IMR-90 (cell line): Measurements from ENCODE around the gene TNRC18.

Source experiments
- BHLHE40 ChIP-seq: fragments of 150-350 bp; IDR thresholded peaks from 2 replicates; pipeline ENCODE4 v1.6.1; 2016; ENCODE audit warnings: mild to moderate bottlenecking, low read depth, low read length
- CEBPB ChIP-seq: IDR thresholded peaks from 2 replicates; pipeline ENCODE4 v1.6.1; 2012; ENCODE audit warnings: low read depth, low read length, improper control_type of control experiment
- CHD1 ChIP-seq: IDR thresholded peaks from 2 replicates; pipeline ENCODE4 v1.6.1; 2012; ENCODE audit warnings: low read depth, low read length, improper control_type of control experiment
- CTCF ChIP-seq: conservative IDR thresholded peaks from 2 replicates; pipeline ENCODE4 v1.5.1; 2012; ENCODE audit warnings: mild to moderate bottlenecking, low read depth, low read length, improper control_type of control experiment
- ELK1 ChIP-seq: fragments of 150-350 bp; IDR thresholded peaks from 2 replicates; pipeline ENCODE4 v1.6.1; 2016; ENCODE audit warnings: low read depth, mild to moderate bottlenecking, low read length, moderate library complexity, borderline replicate concordance
- FOS ChIP-seq: fragments of 150-350 bp; IDR thresholded peaks from 2 replicates; pipeline ENCODE4 v1.6.1; 2016; ENCODE audit warnings: low read depth, low read length
- MAFK ChIP-seq: IDR thresholded peaks from 2 replicates; pipeline ENCODE4 v1.6.1; 2012; ENCODE audit warnings: low read depth, low read length, improper control_type of control experiment
- MXI1 ChIP-seq: IDR thresholded peaks from 2 replicates; pipeline ENCODE4 v1.6.1; 2012; ENCODE audit warnings: low read depth, mild to moderate bottlenecking, low read length, moderate library complexity, borderline replicate concordance
- NFE2L2 ChIP-seq: fragments of 150-350 bp; IDR thresholded peaks from 2 replicates; pipeline ENCODE4 v1.6.1; 2016; ENCODE audit warnings: low read depth, mild to moderate bottlenecking, low read length
- POLR2A ChIP-seq: IDR thresholded peaks from 2 replicates; pipeline ENCODE4 v1.6.1; 2012; ENCODE audit warnings: mild to moderate bottlenecking, low read depth, low read length
- RAD21 ChIP-seq: IDR thresholded peaks from 2 replicates; pipeline ENCODE4 v1.6.1; 2012; ENCODE audit warnings: low read length, improper control_type of control experiment
- RCOR1 ChIP-seq: IDR thresholded peaks from 2 replicates; pipeline ENCODE4 v1.6.1; 2012; ENCODE audit warnings: mild to moderate bottlenecking, low read length, improper control_type of control experiment; ENCODE audit not compliant: insufficient replicate concordance
- SMC3 ChIP-seq: fragments of 150-350 bp; IDR thresholded peaks from 2 replicates; pipeline ENCODE4 v1.6.1; 2016; ENCODE audit warnings: low read depth, mild to moderate bottlenecking, antibody characterized with exemption, low read length, moderate library complexity
- TF ChIP-seq, protein P1 (sequence below): fragments of 150-350 bp; IDR thresholded peaks from 2 replicates; pipeline ENCODE4 v1.6.1; 2017; ENCODE audit warnings: mild to moderate bottlenecking, antibody characterized with exemption, low read length, low read depth

DNA sequence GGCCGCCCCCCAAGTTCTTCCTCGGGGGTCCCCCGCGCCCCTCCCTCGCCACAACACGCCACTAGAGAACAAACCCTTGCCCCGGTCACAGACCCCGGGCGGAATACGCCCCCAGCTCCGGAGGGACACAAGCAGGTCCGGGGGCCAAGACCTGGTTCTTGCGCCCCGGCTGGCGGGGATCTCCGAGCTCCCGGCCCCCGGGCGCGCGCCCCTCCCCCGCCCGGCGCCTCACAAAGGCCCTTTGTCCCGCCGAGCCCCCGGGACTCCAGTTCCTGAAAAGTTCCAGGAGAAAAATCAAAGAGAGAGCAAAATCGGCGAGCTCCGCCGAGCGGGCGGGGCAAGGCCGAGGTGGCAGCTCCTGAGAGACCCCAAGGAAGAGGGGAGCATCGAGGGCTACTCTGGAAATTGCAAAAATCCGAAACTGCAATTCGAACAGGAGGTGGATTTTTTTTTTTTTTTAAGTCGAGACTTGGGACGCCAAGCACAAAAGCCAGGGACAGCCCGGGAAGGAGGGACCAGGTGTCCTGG is 4.0 kb downstream of the TNRC18 start:
- TF ChIP-seq POLR2A: no peak
- TF ChIP-seq CTCF: no peak
- no peak for TF ChIP-seq MXI1
- no peak for TF ChIP-seq FOS
- TF ChIP-seq ELK1: no peak
- TF ChIP-seq BHLHE40: no peak
- no peak for TF ChIP-seq SMC3
- no peak for TF ChIP-seq CHD1
- no peak for TF ChIP-seq RCOR1
- TF ChIP-seq, protein P1, sequence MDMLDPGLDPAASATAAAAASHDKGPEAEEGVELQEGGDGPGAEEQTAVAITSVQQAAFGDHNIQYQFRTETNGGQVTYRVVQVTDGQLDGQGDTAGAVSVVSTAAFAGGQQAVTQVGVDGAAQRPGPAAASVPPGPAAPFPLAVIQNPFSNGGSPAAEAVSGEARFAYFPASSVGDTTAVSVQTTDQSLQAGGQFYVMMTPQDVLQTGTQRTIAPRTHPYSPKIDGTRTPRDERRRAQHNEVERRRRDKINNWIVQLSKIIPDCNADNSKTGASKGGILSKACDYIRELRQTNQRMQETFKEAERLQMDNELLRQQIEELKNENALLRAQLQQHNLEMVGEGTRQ: no peak
- no peak for TF ChIP-seq MAFK
- TF ChIP-seq RAD21: no peak
- TF ChIP-seq NFE2L2: no peak
- no peak for TF ChIP-seq CEBPB
